GM12878 (cell line): ENCODE results near the gene EME2.

ENCODE experiments used
- CHD1 ChIP-seq: IDR thresholded peaks from 2 replicates; pipeline ENCODE4 v1.6.1; 2012; ENCODE audit warnings: low read depth, low read length, improper control_type of control experiment
- CHD2 ChIP-seq: IDR thresholded peaks from 2 replicates; pipeline ENCODE4 v1.6.1; 2011; ENCODE audit warnings: low read depth, low read length, improper control_type of control experiment, borderline replicate concordance
- CHD4 ChIP-seq: fragments of 200-600 bp; sonication (generic); IDR thresholded peaks from 2 replicates; pipeline ENCODE4 v1.6.1; 2016; ENCODE audit warnings: mild to moderate bottlenecking
- CREB1 ChIP-seq: IDR thresholded peaks from 2 replicates; pipeline ENCODE4 v1.6.1; 2012; ENCODE audit warnings: low read depth, mild to moderate bottlenecking, inconsistent platforms
- CTCF ChIP-seq, 3 experiments: IDR thresholded peaks in 2 of 3; conservative IDR thresholded peaks in 1 of 3; 2 replicates each; pipeline ENCODE4 v1.5.1; 2011; ENCODE audit warnings: low read depth in 3 of 3, low read length in 3 of 3, mild to moderate bottlenecking in 3 of 3, control low read depth in 2 of 3, moderate library complexity in 2 of 3, inconsistent platforms in 1 of 3, mixed read lengths in 1 of 3; ENCODE audit not compliant: control insufficient read depth in 2 of 3, insufficient read depth in 1 of 3; ENCODE audit errors: extremely low read depth in 1 of 3
- EGR1 ChIP-seq, 2 experiments: IDR thresholded peaks; 1 replicate in 1 of 2; 2 replicates in 1 of 2; pipeline ENCODE4 v1.6.1; 2011 to 2012; ENCODE audit warnings: low read depth in 2 of 2, low read length in 2 of 2, borderline replicate concordance in 1 of 2, mild to moderate bottlenecking in 1 of 2, moderate library complexity in 1 of 2
- EZH2 ChIP-seq: IDR thresholded peaks from 2 replicates; pipeline ENCODE4 v1.6.1; 2012; ENCODE audit warnings: low read depth, mild to moderate bottlenecking, control low read depth, inconsistent platforms, low read length, borderline replicate concordance; ENCODE audit not compliant: control insufficient read depth
- MYC ChIP-seq: IDR thresholded peaks from 2 replicates; pipeline ENCODE4 v1.6.1; 2011; ENCODE audit warnings: mild to moderate bottlenecking, low read length, moderate library complexity, inconsistent platforms; ENCODE audit not compliant: insufficient read depth, insufficient replicate concordance, insufficient read length, severe bottlenecking
- REST ChIP-seq: IDR thresholded peaks from 2 replicates; pipeline ENCODE4 v1.6.1; 2012; ENCODE audit warnings: mild to moderate bottlenecking, low read depth, low read length
- SRF ChIP-seq, 2 experiments: IDR thresholded peaks; 2 replicates each; pipeline ENCODE4 v1.6.1; 2011; ENCODE audit warnings: low read depth in 2 of 2, low read length in 2 of 2, mild to moderate bottlenecking in 1 of 2, moderate library complexity in 1 of 2
- TF ChIP-seq, protein P1 (sequence below): IDR thresholded peaks from 2 replicates; pipeline ENCODE4 v1.6.1; 2012; ENCODE audit warnings: low read length, inconsistent platforms
- TF ChIP-seq, protein P2 (sequence below): fragments of 450-650 bp; IDR thresholded peaks from 2 replicates; pipeline ENCODE4 v1.6.1; 2016; ENCODE audit warnings: mild to moderate bottlenecking

- no peak for TF ChIP-seq CHD2
- no peak for TF ChIP-seq CTCF (IDR thresholded peaks at IDR 0.05 in 2 of 3, conservative IDR thresholded peaks at IDR 0.05 in 1 of 3; ENCODE audit: control insufficient read depth in 2 of 3, extremely low read depth in 1 of 3, insufficient read depth in 1 of 3, low read depth in 3 of 3, low read length in 3 of 3)
- no peak for TF ChIP-seq EZH2
- no peak for TF ChIP-seq SRF (IDR thresholded peaks at IDR 0.05; ENCODE audit: low read depth in 2 of 2, low read length in 2 of 2)
- TF ChIP-seq CHD4 = no peak
- TF ChIP-seq, protein P1, sequence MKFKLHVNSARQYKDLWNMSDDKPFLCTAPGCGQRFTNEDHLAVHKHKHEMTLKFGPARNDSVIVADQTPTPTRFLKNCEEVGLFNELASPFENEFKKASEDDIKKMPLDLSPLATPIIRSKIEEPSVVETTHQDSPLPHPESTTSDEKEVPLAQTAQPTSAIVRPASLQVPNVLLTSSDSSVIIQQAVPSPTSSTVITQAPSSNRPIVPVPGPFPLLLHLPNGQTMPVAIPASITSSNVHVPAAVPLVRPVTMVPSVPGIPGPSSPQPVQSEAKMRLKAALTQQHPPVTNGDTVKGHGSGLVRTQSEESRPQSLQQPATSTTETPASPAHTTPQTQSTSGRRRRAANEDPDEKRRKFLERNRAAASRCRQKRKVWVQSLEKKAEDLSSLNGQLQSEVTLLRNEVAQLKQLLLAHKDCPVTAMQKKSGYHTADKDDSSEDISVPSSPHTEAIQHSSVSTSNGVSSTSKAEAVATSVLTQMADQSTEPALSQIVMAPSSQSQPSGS = no peak
- no peak for TF ChIP-seq MYC
- TF ChIP-seq CHD1 = no peak
- TF ChIP-seq, protein P2, sequence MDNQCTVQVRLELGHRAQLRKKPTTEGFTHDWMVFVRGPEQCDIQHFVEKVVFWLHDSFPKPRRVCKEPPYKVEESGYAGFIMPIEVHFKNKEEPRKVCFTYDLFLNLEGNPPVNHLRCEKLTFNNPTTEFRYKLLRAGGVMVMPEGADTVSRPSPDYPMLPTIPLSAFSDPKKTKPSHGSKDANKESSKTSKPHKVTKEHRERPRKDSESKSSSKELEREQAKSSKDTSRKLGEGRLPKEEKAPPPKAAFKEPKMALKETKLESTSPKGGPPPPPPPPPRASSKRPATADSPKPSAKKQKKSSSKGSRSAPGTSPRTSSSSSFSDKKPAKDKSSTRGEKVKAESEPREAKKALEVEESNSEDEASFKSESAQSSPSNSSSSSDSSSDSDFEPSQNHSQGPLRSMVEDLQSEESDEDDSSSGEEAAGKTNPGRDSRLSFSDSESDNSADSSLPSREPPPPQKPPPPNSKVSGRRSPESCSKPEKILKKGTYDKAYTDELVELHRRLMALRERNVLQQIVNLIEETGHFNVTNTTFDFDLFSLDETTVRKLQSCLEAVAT = no peak
- no peak for TF ChIP-seq REST
- TF ChIP-seq CREB1 = no peak
- no peak for TF ChIP-seq EGR1 (IDR thresholded peaks at IDR 0.05; ENCODE audit: borderline replicate concordance in 1 of 2, low read depth in 2 of 2, low read length in 2 of 2)
Observed at GRCh38 chr16:1731603-1732002, 41.0 kb upstream of the EME2 start.
